Measurements from ENCODE around the gene SMCP.
A peak's percentile ranks its signal among the peaks of the same experiment; 100 is the strongest.

Gene SMCP

GRCh38 chr1:152888126-152888525, 10.0 kb downstream of the SMCP start:
- no peak for DNase-seq

GRCh38 chr1:152899027-152899426, 20.9 kb downstream of the SMCP start:
- no peak for DNase-seq

- no peak for DNase-seq
These were observed 21.8 kb downstream of the SMCP start for GRCh38 chr1:152899883-152900282.

- DNase-seq = no peak
These were observed 23.5 kb downstream of the SMCP start for GRCh38 chr1:152901631-152902030.

- DNase-seq = no peak
These were observed 24.5 kb downstream of the SMCP start for GRCh38 chr1:152902636-152903035.

GRCh38 chr1:152904688-152905440, 26.7 kb downstream of the SMCP start:
- DNase-seq = no peak

GRCh38 chr1:152906023-152906565, 28.0 kb downstream of the SMCP start:
- DNase-seq = no peak

GRCh38 chr1:152907686-152908601, 29.8 kb downstream of the SMCP start, which contains the start of gene IVL:
Gene IVL, plus strand, starts transcription at chr1:152908546. Its CDS starts 1,252 bp downstream, at chr1:152909798.
- no peak for DNase-seq

GRCh38 chr1:152909206-152909605, 31.1 kb downstream of the SMCP start:
- no peak for DNase-seq

GRCh38 chr1:152912471-152912870, 34.3 kb downstream of the SMCP start:
- no peak for DNase-seq

GRCh38 chr1:152912900-152913299, 34.8 kb downstream of the SMCP start:
- no peak for DNase-seq

- no peak for DNase-seq
These were observed 39.7 kb downstream of the SMCP start for GRCh38 chr1:152917794-152918193.

GRCh38 chr1:152919071-152919470, 40.9 kb downstream of the SMCP start:
- DNase-seq = no peak

- DNase-seq = no peak
These were observed 46.1 kb downstream of the SMCP start for GRCh38 chr1:152924191-152924590.

GRCh38 chr1:152926091-152926490, 48.0 kb downstream of the SMCP start:
- DNase-seq = peak; percentile 3 to 22

- DNase-seq = no peak
These were observed 50.5 kb downstream of the SMCP start for GRCh38 chr1:152928671-152929070.

GRCh38 chr1:152932170-152932811, 54.2 kb downstream of the SMCP start:
- no peak for DNase-seq

- DNase-seq = no peak
These were observed 55.1 kb downstream of the SMCP start for GRCh38 chr1:152933196-152933595.

All from AML-193 (cell line).